ENCODE measurements around the gene UGT1A7. TPM values are rescaled to one million over a fixed set of nuclear protein-coding genes. Genes with fewer than 3 reads are reported as not detected.

The UGT1A7 gene
- total and polyA plus RNA-seq, 9 of the 15 experiments (the other 6 are each of a cell fraction or from before 2014, with no cell fraction given): not detected

DNA sequence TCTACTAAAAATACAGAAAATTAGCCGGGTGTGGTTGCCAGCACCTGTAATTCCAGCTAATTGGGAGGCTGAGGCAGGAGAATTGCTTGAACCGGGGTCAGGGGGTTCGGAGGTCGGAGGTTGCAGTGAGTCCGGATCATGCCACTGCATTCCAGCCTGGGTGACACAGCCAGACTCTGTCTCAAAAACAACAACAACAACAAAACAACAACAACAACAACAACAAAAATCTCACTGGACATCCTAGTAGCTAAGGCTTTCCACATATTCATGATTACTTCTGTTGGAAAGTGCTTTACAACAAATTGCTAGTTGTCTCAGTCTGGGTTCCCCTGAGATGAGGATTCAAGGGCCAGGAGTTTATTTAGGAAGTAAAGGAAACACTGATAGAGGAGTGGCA, 92.2 kb downstream of the UGT1A7 start:
- BruUV-seq (replicated peaks): no TSS peak
- Histone ChIP-seq H2AFZ (ENCODE audit: low read depth, low read length) (no peak overlapping the region), H3K27ac (ENCODE audit: extremely low read depth, low read depth, low read length) (no peak overlapping the region), H3K4me2 (ENCODE audit: insufficient read depth, low read length) (no peak overlapping the region), H3K9ac (ENCODE audit: insufficient read depth in 1 of 2, low read depth in 2 of 2, low read length in 2 of 2) (no peak overlapping the region), H4K20me1 (replicated peaks; ENCODE audit: control insufficient read depth, insufficient read depth, low read length) (no peaks in the 10 kb centered on the region), H3K27me3 (ENCODE audit: control insufficient read depth in 2 of 2, insufficient read depth in 2 of 2, low read length in 2 of 2) (peaks cover 0 to 13% of the 10 kb centered on the region in 2 experiments; a peak in 2 of 5 replicates), H3K36me3 (ENCODE audit: control insufficient read depth, insufficient read depth, low read length) (no peaks in the 10 kb centered on the region), H3K79me2 (ENCODE audit: control insufficient read depth, insufficient read depth, low read length) (no peaks in the 10 kb centered on the region), H3K4me1 (replicated peaks in 1 of 2; ENCODE audit: control insufficient read depth in 2 of 2, insufficient read depth in 2 of 2, low read length in 2 of 2) (no peaks in the 10 kb centered on the region), H3K9me1 (ENCODE audit: control insufficient read depth, insufficient read depth, low read length) (no peaks in the 10 kb centered on the region), H3K4me3 (no peak overlapping the region), H3K9me3 (replicated peaks; ENCODE audit: control insufficient read depth, insufficient read depth, low read depth, low read length) (no peaks in the 10 kb centered on the region)
- FAIRE-seq (no peak), ATAC-seq (no peak), DNase-seq (ENCODE audit: extremely low read depth in 1 of 4, low spot score in 3 of 4) (no peak)
- POLR2A ChIA-PET: no interaction called here
- CTCF ChIA-PET (ENCODE audit: low intra/inter-chr PET ratio): no interaction called here
- in situ Hi-C loops (cut with MboI) (no loop called here), intact Hi-C loops (cut with micrococcal nuclease) (no loop called here)
- TF ChIP-seq MBD2 (IDR thresholded peaks at IDR 0.05; ENCODE audit: borderline replicate concordance, low read depth): no peak
- no peak for TF ChIP-seq ETS2 (tag; IDR thresholded peaks at IDR 0.05; ENCODE audit: borderline replicate concordance, poor library complexity, severe bottlenecking)
- TF ChIP-seq EP300 (IDR thresholded peaks at IDR 0.05; ENCODE audit: low read length): no peak
- TF ChIP-seq PHB2 (IDR thresholded peaks at IDR 0.05; ENCODE audit: low read depth): no peak
- TF ChIP-seq, protein P1, sequence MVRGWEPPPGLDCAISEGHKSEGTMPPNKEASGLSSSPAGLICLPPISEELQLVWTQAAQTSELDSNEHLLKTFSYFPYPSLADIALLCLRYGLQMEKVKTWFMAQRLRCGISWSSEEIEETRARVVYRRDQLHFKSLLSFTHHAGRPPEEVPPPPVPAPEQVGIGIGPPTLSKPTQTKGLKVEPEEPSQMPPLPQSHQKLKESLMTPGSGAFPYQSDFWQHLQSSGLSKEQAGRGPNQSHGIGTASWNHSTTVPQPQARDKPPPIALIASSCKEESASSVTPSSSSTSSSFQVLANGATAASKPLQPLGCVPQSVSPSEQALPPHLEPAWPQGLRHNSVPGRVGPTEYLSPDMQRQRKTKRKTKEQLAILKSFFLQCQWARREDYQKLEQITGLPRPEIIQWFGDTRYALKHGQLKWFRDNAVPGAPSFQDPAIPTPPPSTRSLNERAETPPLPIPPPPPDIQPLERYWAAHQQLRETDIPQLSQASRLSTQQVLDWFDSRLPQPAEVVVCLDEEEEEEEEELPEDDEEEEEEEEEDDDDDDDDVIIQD (CRISPR knock-in tag; IDR thresholded peaks at IDR 0.05): no peak
- no peak for TF ChIP-seq TAF9B (IDR thresholded peaks at IDR 0.05; ENCODE audit: partially characterized antibody)
- TF ChIP-seq SMAD3 (CRISPR knock-in tag; conservative IDR thresholded peaks at IDR 0.05): no peak
- TF ChIP-seq TEAD1 (CRISPR knock-in tag; IDR thresholded peaks at IDR 0.05): no peak
- TF ChIP-seq, protein P2, sequence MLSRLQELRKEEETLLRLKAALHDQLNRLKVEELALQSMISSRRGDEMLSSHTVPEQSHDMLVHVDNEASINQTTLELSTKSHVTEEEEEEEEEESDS (CRISPR knock-in tag; IDR thresholded peaks at IDR 0.05): no peak
- TF ChIP-seq SREBF1 (IDR thresholded peaks at IDR 0.05; ENCODE audit: borderline replicate concordance, low read depth, low read length): no peak
- WGBS (ENCODE audit: insufficient coverage, low coverage, missing lambda C conversion rate): 5% methylated on average over 4 of the region's 5 CpGs
